ENCODE results near the gene MTHFD2.

DNA sequence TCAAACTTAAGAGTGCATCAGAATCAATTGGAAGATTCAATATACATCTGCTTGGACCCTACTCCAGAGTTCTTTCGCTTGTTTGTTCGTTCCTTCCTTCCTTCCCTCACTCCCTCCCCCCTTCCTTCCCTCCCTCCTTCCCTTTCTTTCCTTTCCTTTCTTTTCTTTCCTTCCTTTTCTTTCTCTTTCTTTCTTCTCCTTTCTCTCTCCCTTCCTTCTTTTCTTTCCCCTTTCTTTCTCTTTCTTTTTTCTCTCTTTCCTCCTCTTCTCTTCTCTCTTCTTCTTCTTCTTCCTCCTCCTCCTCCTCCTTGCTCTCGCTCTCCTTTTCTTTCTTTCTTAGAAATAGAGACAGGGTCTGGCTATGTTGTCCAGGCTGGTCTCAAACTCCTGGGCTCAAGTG is 45.9 kb downstream of the MTHFD2 start:
- TF ChIP-seq POLR2A (IDR thresholded peaks at IDR 0.05), result no peak
- TF ChIP-seq, protein P1, sequence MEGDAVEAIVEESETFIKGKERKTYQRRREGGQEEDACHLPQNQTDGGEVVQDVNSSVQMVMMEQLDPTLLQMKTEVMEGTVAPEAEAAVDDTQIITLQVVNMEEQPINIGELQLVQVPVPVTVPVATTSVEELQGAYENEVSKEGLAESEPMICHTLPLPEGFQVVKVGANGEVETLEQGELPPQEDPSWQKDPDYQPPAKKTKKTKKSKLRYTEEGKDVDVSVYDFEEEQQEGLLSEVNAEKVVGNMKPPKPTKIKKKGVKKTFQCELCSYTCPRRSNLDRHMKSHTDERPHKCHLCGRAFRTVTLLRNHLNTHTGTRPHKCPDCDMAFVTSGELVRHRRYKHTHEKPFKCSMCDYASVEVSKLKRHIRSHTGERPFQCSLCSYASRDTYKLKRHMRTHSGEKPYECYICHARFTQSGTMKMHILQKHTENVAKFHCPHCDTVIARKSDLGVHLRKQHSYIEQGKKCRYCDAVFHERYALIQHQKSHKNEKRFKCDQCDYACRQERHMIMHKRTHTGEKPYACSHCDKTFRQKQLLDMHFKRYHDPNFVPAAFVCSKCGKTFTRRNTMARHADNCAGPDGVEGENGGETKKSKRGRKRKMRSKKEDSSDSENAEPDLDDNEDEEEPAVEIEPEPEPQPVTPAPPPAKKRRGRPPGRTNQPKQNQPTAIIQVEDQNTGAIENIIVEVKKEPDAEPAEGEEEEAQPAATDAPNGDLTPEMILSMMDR (IDR thresholded peaks at IDR 0.05), result no peak

All from Peyer's patch (tissue), 4 donors.